HL-60 (cell line): ENCODE measurements around the gene RNF130.

Experiments
- DNase-seq, 2 experiments: peaks; one replicate each; pipeline ENCODE4 v3.0.0-alpha.2; 2010 to 2020; ENCODE audit warnings: low read depth in 1 of 2, low spot score in 1 of 2
- H3K27ac ChIP-seq: fragments of 250-450 bp; sonication (Bioruptor Pico); replicated peaks from 2 replicates; pipeline ENCODE4 v1.5.1; 2020; ENCODE audit warnings: mild to moderate bottlenecking, moderate library complexity
- H3K27me3 ChIP-seq: fragments of 250-450 bp; sonication (Bioruptor Pico); 2 replicates; pipeline ENCODE4 v1.5.1; 2021; ENCODE audit warnings: mild to moderate bottlenecking, moderate library complexity; ENCODE audit not compliant: insufficient read depth, poor library complexity, severe bottlenecking
- H3K4me3 ChIP-seq: replicated peaks from 2 replicates; pipeline ENCODE4 v1.5.1; 2011; ENCODE audit warnings: mild to moderate bottlenecking, control low read depth, low read length; ENCODE audit not compliant: insufficient read depth
- CTCF ChIP-seq: IDR thresholded peaks from one replicate; pipeline ENCODE4 v1.5.1; 2011; ENCODE audit warnings: low read length, control low read depth, inconsistent platforms; ENCODE audit not compliant: insufficient read depth
- GABPA ChIP-seq: IDR thresholded peaks from 2 replicates; pipeline ENCODE4 v1.6.1; 2012; ENCODE audit warnings: low read depth
- POLR2AphosphoS5 ChIP-seq: IDR thresholded peaks from 2 replicates; pipeline ENCODE4 v1.6.1; 2012; ENCODE audit warnings: low read depth
- REST ChIP-seq: IDR thresholded peaks from 2 replicates; pipeline ENCODE4 v1.6.1; 2012; ENCODE audit warnings: low read depth; ENCODE audit not compliant: insufficient replicate concordance
- SPI1 ChIP-seq: IDR thresholded peaks from 2 replicates; pipeline ENCODE4 v1.6.1; 2012; ENCODE audit warnings: low read depth, mild to moderate bottlenecking, borderline replicate concordance

The RNF130 gene

DNA sequence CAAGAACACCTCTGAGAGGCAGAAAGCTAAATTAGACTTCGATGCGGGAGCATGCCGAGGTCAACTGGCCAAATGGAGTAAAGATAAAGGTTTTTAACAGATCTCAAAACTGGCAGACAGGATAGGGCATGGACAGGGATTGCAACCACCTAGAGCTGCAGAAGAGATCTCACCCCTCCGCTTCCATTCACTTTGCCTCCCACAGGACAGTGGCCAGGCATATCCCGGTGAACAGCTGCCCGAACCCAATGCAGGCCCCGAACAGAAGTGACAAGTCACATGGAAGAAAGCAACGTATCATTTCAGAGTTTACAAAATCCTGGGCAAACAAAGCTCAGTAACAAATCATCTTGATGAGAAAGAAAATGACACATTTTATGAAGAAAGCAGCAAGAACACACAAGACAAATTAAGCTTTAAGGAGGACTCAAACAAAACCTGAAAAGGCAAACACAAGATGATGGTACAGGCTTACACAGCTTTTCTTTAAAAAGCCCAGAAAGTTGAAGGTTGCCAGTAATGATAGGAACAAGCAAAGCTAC, 18.4 kb downstream of the RNF130 start:
- DNase-seq = no peak
- Histone ChIP-seq H3K27me3 (no peaks in the 10 kb centered on the region), H3K27ac (no peak overlapping the region), H3K4me3 (no peak overlapping the region)
- no peak for TF ChIP-seq POLR2AphosphoS5
- TF ChIP-seq SPI1 = no peak
- TF ChIP-seq CTCF = no peak
- TF ChIP-seq REST = no peak
- TF ChIP-seq GABPA = no peak

- DNase-seq = no peak
- Histone ChIP-seq H3K27ac (no peak overlapping the region), H3K4me3 (no peak overlapping the region), H3K27me3 (no peaks in the 10 kb centered on the region)
- TF ChIP-seq GABPA (no peak), REST (no peak), POLR2AphosphoS5 (no peak), SPI1 (no peak), CTCF (no peak)
Observed at GRCh38 chr5:180052211-180052818, 19.2 kb downstream of the RNF130 start.

DNA sequence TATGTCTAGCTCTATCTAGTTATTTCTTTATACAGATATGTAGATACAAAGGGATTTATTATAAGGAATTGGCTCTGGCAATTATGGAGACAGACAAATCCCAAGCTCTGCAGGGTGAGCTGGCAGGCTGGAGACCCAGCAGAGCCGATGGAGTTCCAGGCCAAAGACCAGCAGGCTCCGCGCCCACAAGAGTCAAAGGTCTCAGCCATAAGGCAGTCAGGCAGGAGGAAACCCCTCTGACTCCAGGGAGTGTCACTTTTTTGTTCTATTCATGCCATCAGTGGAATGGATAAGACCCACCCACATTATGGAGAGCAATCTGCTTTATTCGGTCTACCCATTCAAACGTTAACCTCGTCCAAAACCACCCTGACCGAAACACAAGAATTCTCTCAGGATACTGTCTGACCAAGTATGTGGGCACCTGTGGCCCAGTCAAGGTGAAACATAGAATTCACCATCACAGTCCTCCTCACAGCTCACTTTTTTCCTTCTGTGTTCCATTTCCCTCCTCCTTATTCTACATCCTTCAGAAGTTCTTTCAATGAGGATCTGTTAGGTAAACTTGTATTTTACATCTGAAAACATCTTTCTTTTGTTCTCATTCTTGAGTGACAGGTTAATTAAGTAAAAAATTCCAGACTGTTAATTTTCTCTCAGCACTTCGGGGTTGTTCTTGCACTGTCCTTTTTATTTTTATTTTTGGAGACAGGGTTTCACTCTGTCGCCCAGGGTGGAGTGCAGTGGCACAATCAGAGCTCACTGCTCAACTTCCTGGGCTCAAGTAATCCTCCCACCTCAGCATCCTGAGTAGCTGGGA, 21.2 kb downstream of the RNF130 start:
- TF ChIP-seq POLR2AphosphoS5 (no peak), CTCF (no peak), REST (no peak), GABPA (no peak), SPI1 (no peak)
- Histone ChIP-seq H3K27me3 (no peaks in the 10 kb centered on the region), H3K27ac (no peak overlapping the region), H3K4me3 (no peak overlapping the region)
- DNase-seq = no peak
